Superior temporal gyrus (tissue), 1 donor: ENCODE results near the gene SAMD11.

Source experiments
- DNase-seq: peaks from one replicate; pipeline ENCODE4 v3.0.0-alpha.2; 2016; ENCODE audit errors: extremely low spot score

SAMD11 gene

DNA sequence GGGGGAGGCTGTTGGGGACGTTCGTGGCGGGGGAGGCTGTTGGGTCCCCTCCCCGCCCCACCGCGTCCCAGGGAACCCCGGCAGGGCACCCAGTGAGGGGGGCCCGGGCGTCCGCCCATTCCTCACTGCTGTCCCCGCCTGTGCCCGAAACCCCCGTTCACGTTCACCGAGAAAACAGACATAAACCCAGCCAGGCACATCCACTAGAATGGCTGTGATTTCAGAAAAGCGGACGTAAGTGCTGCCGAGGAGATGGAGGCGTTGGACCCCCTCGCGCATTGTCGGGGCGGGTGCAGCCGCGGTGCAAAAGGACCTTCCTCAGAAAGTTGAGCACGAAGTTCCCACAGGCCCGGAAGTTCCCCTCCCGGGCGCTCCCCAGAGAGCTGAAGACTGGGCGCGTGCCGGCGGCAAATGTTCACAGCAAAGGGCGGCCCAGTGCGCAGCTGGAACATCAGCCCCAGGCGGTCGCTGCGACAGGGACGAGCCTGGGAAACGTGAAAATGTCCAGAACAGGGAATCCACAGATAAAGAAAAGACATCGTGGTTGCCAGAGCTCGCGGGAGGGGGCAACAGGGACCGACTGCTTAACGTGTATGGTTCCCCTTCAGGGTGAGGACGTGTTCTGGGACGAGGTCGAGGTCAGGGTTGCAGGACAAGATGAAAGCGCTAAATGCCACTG, 18.5 kb upstream of the SAMD11 start:
- no peak for DNase-seq

DNA sequence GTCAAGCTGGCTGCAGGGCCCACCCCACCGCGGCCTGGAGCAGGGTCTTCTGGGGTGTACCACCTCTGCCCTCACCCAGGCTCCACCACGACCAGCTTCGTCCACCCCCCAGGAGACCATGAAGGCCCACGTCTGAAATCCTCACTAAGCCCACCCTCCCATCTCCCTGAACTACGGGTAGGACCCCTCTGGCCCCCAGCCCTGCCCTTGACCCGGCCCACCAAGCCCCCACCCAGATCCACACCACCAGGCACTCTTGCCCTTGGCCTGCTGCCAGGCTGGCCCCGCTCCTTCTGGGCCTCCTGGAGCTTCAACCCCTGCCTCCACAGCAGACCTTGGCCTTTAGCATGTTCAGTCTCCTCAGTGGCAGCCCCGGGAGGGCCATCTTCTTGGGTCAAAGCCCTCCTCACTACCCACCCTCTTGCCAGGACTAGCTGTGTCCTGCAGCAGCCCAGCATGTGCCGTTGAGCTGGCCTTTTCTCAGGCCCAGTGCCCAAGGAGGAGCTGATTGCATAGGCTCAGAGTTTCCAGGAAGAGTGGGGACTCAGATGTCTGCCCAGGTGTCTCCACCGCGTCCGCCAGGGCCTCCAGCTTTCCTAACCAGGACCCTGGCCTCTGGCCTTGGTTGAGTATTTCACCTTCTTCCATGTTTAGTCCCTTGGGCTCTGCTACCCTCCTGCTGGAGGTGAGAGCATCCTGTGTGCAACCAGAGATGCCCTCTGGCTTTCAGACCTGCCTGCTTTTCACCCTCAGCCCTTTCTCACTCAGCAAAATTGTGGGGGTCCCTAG, 17.7 kb upstream of the SAMD11 start:
- no peak for DNase-seq

DNA sequence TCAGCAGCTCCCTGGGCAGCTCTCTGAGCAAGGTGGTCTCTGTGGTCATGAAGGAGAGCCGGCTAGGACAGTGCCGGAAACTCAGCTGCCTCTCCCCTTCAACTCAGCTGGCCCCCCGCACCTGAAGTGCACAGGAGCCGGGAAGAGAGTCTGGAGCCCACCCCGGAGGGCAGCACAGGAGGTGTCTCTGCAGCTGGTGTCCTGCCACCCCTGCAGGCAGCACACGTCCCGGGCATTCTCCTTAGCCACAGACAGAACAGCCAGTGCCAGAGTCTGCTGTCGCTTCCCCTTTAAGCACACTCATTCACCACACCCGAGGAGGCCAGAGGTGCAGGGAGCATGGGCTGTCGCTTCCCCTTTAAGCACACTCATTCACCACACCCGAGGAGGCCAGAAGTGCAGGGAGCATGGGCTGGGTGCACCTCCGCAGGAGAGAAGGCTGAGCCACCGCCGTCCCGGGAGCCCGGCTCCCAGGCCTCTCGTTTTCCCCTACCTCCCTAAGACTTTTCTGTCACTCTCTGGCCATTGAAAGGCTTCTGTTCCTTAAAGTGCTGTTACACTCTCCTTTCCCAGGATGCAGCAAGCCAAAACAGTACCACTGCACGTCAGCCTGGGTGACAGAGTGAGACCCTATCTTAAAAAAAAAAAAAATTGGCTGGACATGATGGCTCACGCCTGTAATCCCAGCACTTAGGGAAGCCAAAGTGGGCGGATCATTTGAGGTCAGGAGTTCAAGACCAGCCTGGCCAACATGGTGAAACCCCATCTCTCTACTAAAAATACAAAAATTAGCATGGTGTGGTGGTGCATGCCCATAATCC, 16.9 kb upstream of the SAMD11 start:
- no peak for DNase-seq

DNA sequence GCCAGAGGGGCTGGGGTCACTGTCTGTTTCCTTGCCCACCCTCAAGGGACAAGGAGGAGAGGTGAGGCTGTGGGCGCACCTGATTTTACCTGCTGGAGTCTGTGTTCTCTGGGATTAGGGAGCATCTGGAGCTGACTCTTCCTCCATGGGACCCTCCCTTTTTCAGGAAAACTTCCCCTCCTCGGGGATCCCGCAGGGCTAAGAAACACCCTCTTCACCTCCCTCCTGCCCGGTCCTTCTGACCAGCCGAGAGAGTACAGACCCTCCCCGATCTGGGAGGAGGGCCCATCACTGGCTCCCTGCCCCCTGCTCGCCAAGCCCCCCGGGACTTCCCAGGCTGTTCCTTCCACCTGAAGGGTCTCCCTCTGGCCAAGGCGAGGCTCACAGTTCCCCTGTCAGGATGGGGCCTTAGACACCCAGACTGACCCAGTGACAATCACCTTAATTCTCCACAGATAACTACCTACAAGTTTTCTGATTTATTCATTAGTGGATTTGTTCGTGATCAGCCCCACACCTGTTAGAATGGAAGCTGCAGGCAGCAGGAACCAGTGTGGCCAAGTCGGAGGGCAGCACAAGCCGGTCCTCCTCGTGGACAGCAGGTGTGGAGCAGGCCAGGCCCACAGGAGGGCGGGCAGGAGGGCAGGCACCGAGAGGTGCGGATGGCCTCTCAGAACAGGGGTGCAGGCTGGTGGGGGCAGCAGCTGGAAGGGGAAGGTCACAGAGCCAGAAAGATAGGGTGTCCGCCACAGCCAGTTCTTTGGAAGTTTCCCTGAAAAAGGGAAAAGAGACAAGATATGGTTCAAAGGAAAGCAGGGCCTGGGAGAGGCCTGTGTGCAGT, 15.9 kb upstream of the SAMD11 start:
- no peak for DNase-seq

DNA sequence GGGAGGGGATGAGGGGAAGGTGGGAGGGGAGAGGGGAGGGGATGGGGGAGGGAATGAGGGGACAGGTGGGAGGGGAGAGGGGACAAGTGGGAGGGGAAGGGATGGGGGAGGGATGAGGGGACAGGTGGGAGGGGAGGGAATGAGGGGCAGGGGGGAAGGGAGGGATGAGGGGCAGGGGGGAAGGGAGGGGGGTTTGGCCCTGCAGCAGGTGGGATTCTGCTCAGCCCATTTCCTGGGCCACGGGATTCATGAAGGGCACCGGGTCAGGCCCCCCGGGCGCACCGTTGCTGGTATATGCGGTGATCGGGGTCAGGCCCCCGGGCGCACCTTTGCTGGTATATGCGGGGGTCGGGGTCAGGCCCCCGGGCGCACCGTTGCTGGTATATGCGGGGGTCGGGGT, 15.1 kb upstream of the SAMD11 start:
- no peak for DNase-seq

DNA sequence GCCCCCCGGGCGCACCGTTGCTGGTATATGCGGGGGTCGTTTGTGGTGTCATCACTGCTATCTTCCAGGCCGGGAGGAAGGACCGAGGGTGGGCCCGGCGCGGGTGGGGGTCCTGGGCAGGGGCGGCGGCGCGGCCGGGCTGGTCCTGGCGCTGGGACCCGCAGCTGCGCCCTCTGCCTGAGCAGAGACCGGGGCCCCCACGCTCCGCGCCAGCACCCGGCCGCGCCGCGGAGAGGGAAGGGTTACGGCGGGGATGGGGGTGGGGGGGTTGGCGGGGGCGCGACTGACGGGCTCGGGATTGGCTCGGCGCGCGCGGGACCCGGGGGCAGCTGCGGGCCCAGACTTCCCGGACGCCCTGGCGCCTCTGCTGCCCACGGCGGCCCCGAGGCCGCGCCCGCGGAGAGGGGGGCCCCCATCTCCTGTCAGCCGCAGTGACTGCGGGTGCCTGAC, 13.8 kb upstream of the SAMD11 start:
- no peak for DNase-seq

DNA sequence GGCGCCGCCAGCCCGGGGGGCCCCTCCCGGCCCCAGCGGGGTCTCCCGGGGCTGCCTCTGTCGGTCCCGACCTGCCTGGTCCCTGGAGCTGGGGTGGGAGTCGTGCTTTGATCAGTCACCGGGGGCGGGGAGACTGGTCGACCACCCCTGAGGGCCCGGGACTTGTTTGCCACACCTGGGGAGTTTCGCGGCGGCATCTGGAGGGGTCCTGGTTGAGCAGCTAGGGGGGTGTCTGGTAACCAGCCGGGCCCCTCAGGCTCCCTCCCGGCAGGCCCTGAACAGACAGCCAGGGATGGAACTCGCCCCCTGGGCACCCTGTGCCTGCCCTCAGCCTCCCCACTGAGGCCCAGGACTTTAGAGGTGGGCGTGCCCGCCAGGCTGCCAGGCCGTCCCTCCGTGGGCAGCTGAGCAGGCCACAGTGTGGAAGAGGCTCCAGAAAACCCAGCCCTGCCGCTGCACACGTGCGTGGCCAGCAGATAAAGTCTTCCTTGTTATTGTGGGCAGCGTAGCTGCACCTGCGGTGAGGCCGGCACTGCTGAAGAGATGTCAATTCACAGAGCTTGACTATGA, 13.3 kb upstream of the SAMD11 start:
- DNase-seq: no peak

DNA sequence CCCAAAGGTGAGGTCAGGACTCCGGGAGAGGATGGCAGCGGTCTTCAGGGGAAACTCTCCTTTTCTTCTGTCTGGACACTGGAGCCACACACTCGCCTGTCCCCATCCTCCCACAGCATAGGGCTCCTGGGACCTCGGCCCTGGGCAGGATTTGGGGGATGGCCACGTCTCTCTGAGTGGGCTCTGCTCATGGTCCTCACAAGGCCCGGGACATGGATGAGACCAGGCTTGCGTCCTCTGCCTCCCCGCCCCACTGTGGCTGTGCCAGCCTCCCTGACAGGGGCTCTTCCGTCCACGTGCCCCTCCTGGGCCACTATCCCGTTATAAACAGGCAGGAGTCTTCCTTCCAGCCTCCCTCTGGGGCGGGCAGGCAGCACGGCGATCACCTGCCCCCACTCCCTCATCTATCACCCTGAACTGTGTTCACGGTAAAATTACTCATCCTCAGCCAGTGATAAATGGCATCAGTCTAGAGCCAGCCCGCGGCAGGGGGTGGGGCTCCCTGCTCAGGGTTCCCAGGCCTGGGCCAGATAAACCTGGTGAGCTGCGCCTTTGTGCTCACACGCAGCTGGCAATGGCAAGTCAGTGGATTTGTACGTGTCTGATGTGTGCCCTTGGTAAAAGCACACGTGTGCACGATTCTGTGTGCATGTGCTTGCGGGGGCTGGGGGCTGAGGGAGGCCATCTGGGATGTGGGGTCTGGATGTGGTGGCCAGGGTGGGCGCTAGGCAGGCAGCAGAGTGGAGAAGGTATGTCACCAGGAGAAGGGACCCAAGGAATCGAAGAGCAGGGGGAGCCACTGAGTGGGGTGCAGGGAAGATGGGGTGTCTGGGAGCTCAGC, 12.6 kb upstream of the SAMD11 start:
- DNase-seq: no peak

DNA sequence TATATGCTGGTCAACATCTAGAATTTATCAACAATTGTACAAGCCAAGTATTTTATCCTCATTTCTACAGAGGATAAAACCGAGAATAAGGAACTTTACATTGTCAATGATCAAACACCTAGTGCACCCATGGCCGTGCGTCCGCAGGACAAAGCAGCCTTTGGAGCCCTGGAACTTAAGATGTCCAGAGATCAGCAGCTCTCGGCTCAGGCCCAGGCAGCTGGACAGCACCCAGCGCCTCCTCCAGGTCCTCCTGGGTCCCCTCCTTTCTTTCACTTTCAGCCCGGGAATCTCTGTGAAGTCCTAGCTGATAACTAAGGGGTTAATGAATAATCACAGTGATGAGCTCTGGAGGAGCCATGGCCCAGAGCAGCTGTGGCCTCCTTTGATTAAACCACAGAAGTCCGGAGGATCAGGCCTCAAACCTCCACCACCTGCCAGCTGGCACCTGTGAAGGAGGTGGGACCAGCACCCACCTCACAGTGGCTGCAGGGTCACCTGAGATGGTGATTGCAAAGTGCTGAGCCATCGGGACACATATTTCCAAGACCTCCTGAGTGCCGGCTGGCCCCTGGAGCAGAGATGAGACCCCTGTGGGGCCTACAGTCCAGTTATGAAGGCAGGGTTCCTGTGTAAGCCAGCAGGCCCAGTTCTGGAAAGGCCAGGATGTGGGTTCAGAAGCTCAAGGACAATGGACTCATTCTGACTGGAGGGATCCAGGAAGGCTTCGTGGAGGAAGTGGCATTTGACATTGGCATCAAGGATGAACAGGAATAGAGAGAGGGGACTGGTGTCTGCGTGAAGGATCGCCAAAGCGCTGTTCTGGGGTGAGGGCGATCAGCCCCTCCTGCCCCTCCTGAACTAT, 11.6 kb upstream of the SAMD11 start:
- no peak for DNase-seq

DNA sequence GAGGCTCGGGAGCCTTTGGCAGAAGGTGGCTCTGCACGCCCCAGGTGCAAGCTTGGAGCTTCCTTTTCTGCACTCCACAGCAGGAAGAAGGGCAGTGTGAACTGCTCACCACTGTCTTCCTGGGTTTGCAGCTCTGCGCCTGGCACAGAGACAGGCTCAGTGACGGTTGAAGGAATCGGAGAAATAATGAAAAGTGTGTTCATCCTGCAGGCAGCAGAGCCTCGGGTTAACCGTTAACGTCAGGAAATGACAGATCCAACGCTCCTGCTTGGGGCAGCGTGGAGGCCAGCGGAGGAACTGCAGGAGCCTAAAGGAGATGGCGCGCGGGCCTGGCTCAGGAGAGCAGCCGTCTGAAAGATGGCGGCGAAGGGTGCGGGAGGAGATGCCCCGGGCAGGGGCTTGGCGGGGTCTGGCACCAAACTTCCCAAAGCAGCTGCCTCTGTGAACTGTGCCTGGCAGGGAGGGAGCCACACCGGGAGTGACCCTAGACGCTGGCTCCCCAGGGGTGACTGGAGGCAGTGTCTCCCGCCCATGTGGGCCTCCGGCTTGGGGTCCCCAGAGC, 10.9 kb upstream of the SAMD11 start:
- DNase-seq: no peak

DNA sequence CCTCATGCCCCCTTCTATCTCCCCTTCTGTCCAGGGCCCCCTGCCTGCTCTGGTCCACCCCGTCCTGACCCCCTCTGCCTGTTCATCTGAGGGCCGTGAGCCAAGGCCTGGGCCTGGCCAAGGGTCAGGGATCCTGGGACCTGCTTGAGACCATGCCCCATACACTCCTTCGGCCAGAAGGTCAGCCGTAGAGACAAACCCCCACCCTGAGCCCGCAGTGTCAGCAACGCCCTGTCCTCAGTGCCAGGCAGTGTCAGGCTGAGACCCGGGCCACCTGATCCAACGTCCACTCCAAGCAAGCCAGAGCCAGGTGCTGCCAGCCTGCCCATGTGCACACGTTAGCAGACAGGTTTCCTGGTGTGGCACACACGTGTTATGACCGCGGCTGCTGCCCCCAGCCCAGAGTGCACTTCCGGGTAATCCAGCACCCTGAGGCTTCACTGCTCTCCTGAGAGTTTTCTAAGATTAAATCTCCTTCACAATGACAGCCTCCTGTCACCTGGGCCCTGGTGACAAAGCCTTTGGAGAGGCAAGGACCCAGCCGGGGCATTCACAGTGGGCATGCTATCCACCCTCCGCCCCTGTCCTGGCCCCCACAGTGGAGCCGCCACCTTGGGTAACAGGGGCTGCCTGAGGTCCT, 10.1 kb upstream of the SAMD11 start:
- no peak for DNase-seq

DNA sequence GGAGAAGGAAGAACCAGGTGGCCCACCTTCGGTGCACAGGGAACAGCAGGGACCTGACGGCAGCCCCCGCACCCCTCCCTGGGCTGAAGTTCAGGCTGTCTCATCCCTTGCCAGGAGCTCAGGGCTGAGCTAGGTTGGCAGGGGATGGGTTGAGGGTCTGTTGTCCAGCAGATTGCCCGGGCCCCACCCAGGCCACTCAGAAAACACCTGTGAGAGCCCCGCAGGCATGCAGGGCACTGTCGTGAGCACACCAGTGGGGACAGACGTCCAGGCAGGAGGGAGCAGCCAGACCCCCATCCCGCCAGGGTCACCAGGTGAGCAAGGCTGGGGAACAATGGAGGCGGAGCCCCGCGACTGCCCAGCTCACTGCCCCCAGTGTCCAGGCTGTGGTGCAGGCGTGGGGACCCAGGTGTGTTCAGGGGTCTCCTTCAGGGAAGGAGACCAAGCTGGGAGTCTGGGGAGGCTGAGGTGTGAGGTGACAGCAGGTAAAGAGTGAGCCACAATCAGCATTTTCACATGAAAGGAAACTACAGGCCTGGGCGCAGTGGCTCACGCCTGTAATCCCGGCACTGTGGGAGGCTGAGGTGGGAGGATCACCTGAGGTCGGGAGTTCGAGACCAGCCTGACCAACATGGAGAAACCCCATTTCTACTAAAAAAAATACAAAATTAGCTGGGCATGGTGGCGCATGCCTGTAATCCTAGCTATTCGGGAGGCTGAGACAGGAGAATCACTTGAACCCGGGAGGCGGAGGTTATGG, 9.4 kb upstream of the SAMD11 start:
- DNase-seq: no peak

DNA sequence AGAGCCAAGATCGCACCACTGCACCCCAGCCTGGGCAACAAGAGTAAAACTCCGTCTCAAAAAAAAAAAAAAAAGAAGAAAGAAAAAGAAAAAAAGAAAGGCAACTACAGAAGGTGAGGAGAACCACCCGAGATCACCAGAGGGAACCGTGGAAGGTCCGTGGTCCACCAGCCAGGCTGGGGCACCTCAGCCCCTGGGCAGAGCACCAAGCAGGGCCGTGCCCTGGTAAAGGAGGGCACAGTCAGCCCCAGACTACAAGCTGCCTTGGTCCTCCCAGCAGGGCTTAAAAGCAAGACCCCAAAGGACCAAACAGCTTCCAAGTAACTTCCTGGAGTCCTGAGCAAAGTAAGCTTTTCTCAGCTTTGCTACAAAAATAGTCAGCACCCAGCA, 8.8 kb upstream of the SAMD11 start:
- no peak for DNase-seq

DNA sequence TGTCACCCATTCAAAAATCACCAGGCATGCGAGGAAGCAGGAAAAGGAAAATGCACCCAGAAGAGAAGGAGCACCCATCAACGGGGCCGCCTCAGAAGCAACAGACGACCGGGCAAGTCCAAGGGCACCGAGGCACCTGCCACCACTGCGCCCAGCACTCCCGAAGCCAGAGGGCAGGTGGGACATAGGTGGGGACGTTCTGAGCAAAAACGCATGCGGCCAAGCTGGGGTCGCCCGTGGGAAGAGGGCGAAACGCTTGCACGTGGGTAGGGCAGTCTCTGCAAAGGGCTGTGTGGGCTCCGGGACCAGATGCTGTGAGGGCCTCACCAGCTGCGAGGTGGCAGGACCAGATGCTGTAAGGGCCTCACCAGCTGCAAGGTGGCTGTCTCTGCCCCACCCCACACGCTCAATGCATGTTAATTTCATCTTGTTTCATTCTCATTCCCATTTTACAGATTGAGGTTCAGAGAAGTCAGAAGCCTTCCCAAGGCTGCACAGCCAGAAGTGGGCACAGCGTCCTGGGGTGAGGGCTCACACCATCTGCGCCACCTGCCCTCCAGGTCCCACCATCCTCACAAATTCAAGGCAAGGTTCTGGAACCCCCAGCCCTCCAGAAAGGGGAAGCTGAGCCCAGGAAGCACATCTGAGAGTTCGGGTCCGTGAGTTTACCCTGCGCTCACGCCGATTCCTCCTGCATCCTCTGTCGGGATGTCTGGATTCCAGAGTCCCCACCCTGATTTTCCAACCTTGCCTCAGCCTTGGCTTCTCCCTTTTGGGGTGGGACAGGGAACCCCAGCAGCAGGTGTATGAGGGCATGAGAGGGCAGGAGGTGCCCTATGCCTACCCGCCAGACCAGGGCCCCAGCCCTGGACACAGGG, 8.2 kb upstream of the SAMD11 start:
- DNase-seq: no peak

DNA sequence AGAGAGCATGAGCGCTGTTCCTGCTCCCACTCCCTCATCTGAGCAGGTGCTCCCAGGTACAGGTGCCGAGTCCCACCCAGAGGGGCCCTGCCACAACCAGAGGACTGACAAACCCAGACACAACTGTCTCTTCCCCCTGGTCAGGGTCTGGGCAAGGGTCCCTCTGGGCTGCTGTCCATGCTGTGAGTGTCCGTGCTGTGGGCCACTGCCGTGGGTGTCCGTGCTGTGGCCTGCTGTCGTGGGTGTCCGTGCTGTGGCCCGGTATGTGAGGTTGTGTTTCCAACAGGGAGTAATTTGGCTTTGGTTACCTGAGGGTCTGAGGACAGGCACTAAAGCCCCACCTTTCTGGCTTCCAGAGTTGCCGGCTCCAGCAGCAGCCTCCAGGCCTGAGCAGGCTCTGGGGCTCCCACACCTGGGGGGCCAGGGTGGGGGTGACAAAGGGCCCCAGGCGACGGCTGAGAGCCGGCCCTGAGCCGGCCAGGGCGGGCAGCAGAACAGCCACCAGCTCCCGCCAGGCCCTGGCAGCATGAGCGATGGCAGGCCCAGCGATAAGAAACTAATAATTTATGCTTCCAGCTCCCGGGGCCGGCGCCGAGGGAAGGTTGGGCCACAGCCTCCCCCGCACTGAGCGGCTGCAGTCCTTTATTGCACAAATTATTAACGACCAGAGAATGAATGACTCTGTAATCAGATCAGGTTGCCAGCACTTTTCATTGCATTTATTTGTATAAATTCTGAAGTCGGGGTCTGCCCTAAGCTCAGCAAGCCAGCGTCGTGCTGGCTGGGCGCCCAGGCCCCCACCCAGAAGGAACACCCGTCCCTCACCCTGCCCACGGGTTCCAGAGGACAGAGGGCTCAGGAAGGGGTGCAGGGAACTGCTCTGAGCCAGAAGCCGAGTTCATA, 7.3 kb upstream of the SAMD11 start:
- no peak for DNase-seq

DNA sequence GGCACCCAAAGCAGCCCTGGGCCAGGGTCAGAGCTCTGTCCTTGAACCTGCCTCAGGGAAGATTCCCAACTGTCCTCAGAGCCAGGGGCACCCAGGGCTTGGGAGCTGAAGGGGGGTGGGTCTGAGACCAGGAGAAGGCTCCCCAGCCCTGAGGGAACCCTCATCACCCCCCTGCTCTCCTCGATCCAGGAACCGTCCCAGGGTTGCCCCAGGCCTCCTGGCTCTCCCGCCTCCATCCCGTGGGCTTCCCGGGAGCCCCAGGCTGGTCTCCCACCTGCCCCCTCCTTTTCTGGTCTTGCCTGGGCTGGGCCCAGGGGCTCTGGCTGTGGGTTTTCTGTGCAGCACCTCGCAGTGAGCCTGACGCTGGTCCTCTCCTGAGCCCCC, 6.7 kb upstream of the SAMD11 start:
- no peak for DNase-seq
